SK-N-SH (cell line): ENCODE results near the gene CRABP1. TPM values are rescaled to one million over a fixed set of nuclear protein-coding genes. Genes with fewer than 3 reads are reported as not detected.

Experiments used
- CTCF ChIA-PET: fragments of 300-600, 350-600 bp; formaldehyde crosslinking; extraction: SDS; loops from one replicate; lab custom pipeline; 2021; lab: Yijun Ruan, JAX
- POLR2A ChIA-PET: fragments of 350-600 bp; sonication (Branson Sonifier 250); formaldehyde crosslinking; extraction: SDS; loops from one replicate; lab custom pipeline; 2020; ENCODE audit warnings: antibody characterized with exemption, inconsistent platforms; lab: Yijun Ruan, JAX
- DNase-seq: peaks from one replicate; pipeline ENCODE4 v3.0.0; 2012
- H2AFZ ChIP-seq: fragments of 200-600 bp; sonication (generic); 2 replicates; pipeline ENCODE4 v1.8.1; 2016; ENCODE audit warnings: antibody characterized with exemption, mild to moderate bottlenecking, low read depth
- H3F3A ChIP-seq: fragments of 200-600 bp; sonication (generic); replicated peaks from 2 replicates; pipeline ENCODE3; 2016; ENCODE audit warnings: antibody characterized with exemption, mild to moderate bottlenecking; ENCODE audit not compliant: insufficient read depth
- H3K27ac ChIP-seq, 2 experiments: fragments of 200-500 bp in 1 of 2; fragments of 200-600 bp in 1 of 2; sonication (Bioruptor generic) in 1 of 2; sonication (generic), shearing (Covaris generic) in 1 of 2; 2 replicates each; pipeline versions ENCODE4 v1.5.1 to v1.6.1; 2014 to 2016; ENCODE audit warnings: low read depth in 2 of 2, inconsistent platforms in 1 of 2, low read length in 1 of 2, mild to moderate bottlenecking in 1 of 2, mixed read lengths in 1 of 2
- H3K27me3 ChIP-seq: fragments of 200-600 bp; sonication (generic), shearing (Covaris generic); 2 replicates; pipeline ENCODE4 v1.6.1; 2016; ENCODE audit warnings: mixed run types; ENCODE audit not compliant: insufficient read depth
- H3K36me3 ChIP-seq, 2 experiments: fragments of 200-500 bp in 1 of 2; fragments of 200-600 bp in 1 of 2; sonication (Bioruptor generic) in 1 of 2; sonication (generic) in 1 of 2; replicated peaks in 1 of 2; 2 replicates each; pipeline versions ENCODE3 to v1.5.1; 2014 to 2016; ENCODE audit warnings: low read length in 1 of 2, mild to moderate bottlenecking in 1 of 2; ENCODE audit not compliant: insufficient read depth in 2 of 2, control insufficient read depth in 1 of 2
- H3K4me1 ChIP-seq, 2 experiments: fragments of 200-500 bp in 1 of 2; fragments of 200-600 bp in 1 of 2; sonication (Bioruptor generic) in 1 of 2; sonication (generic), shearing (Covaris generic) in 1 of 2; 2 replicates each; pipeline versions ENCODE4 v1.5.1 to v1.6.1; 2014 to 2016; ENCODE audit warnings: low read depth in 1 of 2, low read length in 1 of 2, mixed run types in 1 of 2; ENCODE audit not compliant: insufficient read depth in 2 of 2, control insufficient read depth in 1 of 2
- H3K4me2 ChIP-seq: fragments of 200-600 bp; sonication (generic), shearing (Covaris generic); 2 replicates; pipeline ENCODE4 v1.6.1; 2017; ENCODE audit warnings: mixed run types
- H3K4me3 ChIP-seq, 2 experiments: fragments of 200-500 bp in 1 of 2; fragments of 200-600 bp in 1 of 2; sonication (Bioruptor generic) in 1 of 2; sonication (generic), shearing (Covaris generic) in 1 of 2; 2 replicates each; pipeline versions ENCODE4 v1.5.1 to v1.8.1; 2014 to 2016; ENCODE audit warnings: low read depth in 2 of 2, inconsistent platforms in 1 of 2, low read length in 1 of 2, mild to moderate bottlenecking in 1 of 2, mixed read lengths in 1 of 2, moderate library complexity in 1 of 2
- H3K79me2 ChIP-seq: fragments of 200-600 bp; sonication (generic); 2 replicates; pipeline ENCODE4 v1.8.1; 2017; ENCODE audit warnings: mild to moderate bottlenecking; ENCODE audit not compliant: insufficient read depth
- H3K9ac ChIP-seq: fragments of 200-600 bp; sonication (generic); 2 replicates; pipeline ENCODE4 v1.6.1; 2017; ENCODE audit warnings: mixed run types
- H3K9me2 ChIP-seq: fragments of 200-600 bp; sonication (generic); 2 replicates; pipeline ENCODE4 v1.6.1; 2017; ENCODE audit warnings: mixed run types
- H3K9me3 ChIP-seq: fragments of 200-600 bp; sonication (generic); 2 replicates; pipeline ENCODE4 v1.6.1; 2017; ENCODE audit warnings: mixed run types, mild to moderate bottlenecking, moderate library complexity
- H4K20me1 ChIP-seq: fragments of 200-600 bp; sonication (generic); 2 replicates; pipeline ENCODE4 v1.6.1; 2017; ENCODE audit warnings: mild to moderate bottlenecking, mixed run types; ENCODE audit not compliant: insufficient read depth
- EP300 ChIP-seq, 2 experiments: IDR thresholded peaks; 2 replicates each; pipeline versions ENCODE4 v1.4.0 to v1.6.1; 2012; ENCODE audit warnings: borderline replicate concordance in 1 of 2, low read depth in 1 of 2, low read length in 1 of 2
- EZH2phosphoT487 ChIP-seq: fragments of 200-600 bp; sonication (generic); IDR thresholded peaks from 2 replicates; pipeline ENCODE4 v1.6.1; 2017; ENCODE audit warnings: low read depth, mixed run types, mild to moderate bottlenecking, antibody characterized with exemption, moderate library complexity, borderline replicate concordance
- FOXM1 ChIP-seq: IDR thresholded peaks from 2 replicates; pipeline ENCODE4 v1.4.0; 2012; ENCODE audit warnings: low read depth, mild to moderate bottlenecking
- GATA2 ChIP-seq: sonication (generic); formaldehyde crosslinking; IDR thresholded peaks from 2 replicates; pipeline ENCODE4 v1.5.0; 2020; ENCODE audit warnings: mild to moderate bottlenecking, missing genetic modification reagents
- IRF3 ChIP-seq: fragments of 150-350 bp; IDR thresholded peaks from 2 replicates; pipeline ENCODE4 v1.6.1; 2016; ENCODE audit warnings: mild to moderate bottlenecking, low read depth, low read length
- MXI1 ChIP-seq: IDR thresholded peaks from 2 replicates; pipeline ENCODE4 v1.6.1; 2012; ENCODE audit warnings: mild to moderate bottlenecking, low read depth, low read length, improper control_type of control experiment
- RFX5 ChIP-seq: IDR thresholded peaks from 2 replicates; pipeline ENCODE4 v1.6.1; 2012; ENCODE audit warnings: mild to moderate bottlenecking, improper control_type of control experiment, low read length
- SMC3 ChIP-seq: IDR thresholded peaks from 2 replicates; pipeline ENCODE4 v1.6.1; 2012; ENCODE audit warnings: low read depth, low read length, improper control_type of control experiment
- TAF1 ChIP-seq: IDR thresholded peaks from 2 replicates; pipeline ENCODE4 v1.6.1; 2012; ENCODE audit warnings: low read depth, mild to moderate bottlenecking, low read length, moderate library complexity, borderline replicate concordance
- TCF12 ChIP-seq: IDR thresholded peaks from 2 replicates; pipeline ENCODE4 v1.4.0; 2012
- USF2 ChIP-seq: fragments of 150-350 bp; IDR thresholded peaks from 2 replicates; pipeline ENCODE4 v1.6.1; 2017; ENCODE audit warnings: antibody characterized with exemption, low read length, low read depth, borderline replicate concordance
- WGBS: methylation state at CpG from one replicate; pipeline ENCODE4 v1.1.6; 2017; ENCODE audit warnings: low lambda C conversion rate; 5-methylcytosine and 5-hydroxymethylcytosine counted together
- polyA plus RNA-seq, 3 experiments: library from polyadenylated mRNA; depleted of rRNA; stranded (reverse); fragments of >200 nt; gene quantifications; 2 replicates each; pipeline ENCODE4 v1.2.3, GENCODE V29; 2012

The CRABP1 gene
- polyA plus RNA-seq, 1 of the 3 experiments (the other 2 are of a cell fraction): 1.0 TPM

GRCh38 chr15:78321786-78322185 lies 18.4 kb upstream of the CRABP1 start:
- Histone ChIP-seq H3K4me3 (no peak overlapping the region), H3K4me1 (peaks cover 3 to 31% of the 10 kb centered on the region in 2 experiments; a peak in 2 of 4 replicates), H3K27ac (peak overlapping the region in 1 of 2 experiments; percentile 67; a peak in 2 of 4 replicates), H3K9ac (no peak overlapping the region), H3K79me2 (no peaks in the 10 kb centered on the region), H2AFZ (peak overlapping the region; percentile 93; the same call in 1 of the 2 replicates), H3F3A (no peaks in the 10 kb centered on the region), H3K36me3 (no peaks in the 10 kb centered on the region), H3K27me3 (no peaks in the 10 kb centered on the region), H3K9me2 (no peaks in the 10 kb centered on the region), H3K9me3 (no peaks in the 10 kb centered on the region), H4K20me1 (no peaks in the 10 kb centered on the region), H3K4me2 (no peak overlapping the region)
- TF ChIP-seq TCF12 (no peak), SMC3 (no peak)
- POLR2A ChIA-PET: interaction anchor here (1.2 kb wide), 1 partner anchor 116 kb away, joined by 4 read pairs; the partner anchor contains the start of gene IREB2
- CTCF ChIA-PET: interaction anchor here (0.9 to 31.8 kb wide), 5 partner anchors 8 to 160 kb away, joined by 3 to 772 read pairs (median 4); no protein-coding TSS in a partner anchor
- WGBS: 75% methylated on average over 2 of the region's 4 CpGs
- DNase-seq: peak; percentile 44

GRCh38 chr15:78322243-78322642 lies 17.9 kb upstream of the CRABP1 start:
- Histone ChIP-seq H3K27ac (peak overlapping the region in 1 of 2 experiments; percentile 67; a peak in 2 of 4 replicates), H2AFZ (peak overlapping the region; percentile 93; the same call in 1 of the 2 replicates)
- 35% methylated on average over 10 of the region's 15 CpGs for WGBS

GRCh38 chr15:78322724-78323521 lies 17.2 kb upstream of the CRABP1 start:
- Histone ChIP-seq H3K4me2 (no peak overlapping the region), H4K20me1 (no peaks in the 10 kb centered on the region), H3K9me3 (no peaks in the 10 kb centered on the region), H3K9me2 (no peaks in the 10 kb centered on the region), H3K4me3 (no peak overlapping the region), H3K27me3 (no peaks in the 10 kb centered on the region), H3K27ac (peak overlapping the region in 1 of 2 experiments; percentile 67; a peak in 2 of 4 replicates), H3K79me2 (no peaks in the 10 kb centered on the region), H3K36me3 (no peaks in the 10 kb centered on the region), H2AFZ (peak overlapping the region; percentile 93; the same call in 1 of the 2 replicates), H3K9ac (0 out of 2 replicates have a peak overlapping the region, but pooled peaks have one; percentile 36), H3F3A (no peaks in the 10 kb centered on the region), H3K4me1 (peaks cover 3 to 26% of the 10 kb centered on the region in 2 experiments; a peak in 2 of 4 replicates)
- no peak for TF ChIP-seq IRF3
- TF ChIP-seq FOXM1: no peak
- no peak for TF ChIP-seq EP300 (IDR thresholded peaks at IDR 0.05; ENCODE audit: borderline replicate concordance in 1 of 2, low read depth in 1 of 2, low read length in 1 of 2)
- no peak for TF ChIP-seq USF2
- no peak for TF ChIP-seq MXI1
- no peak for TF ChIP-seq GATA2
- TF ChIP-seq EZH2phosphoT487: no peak
- TF ChIP-seq RFX5: no peak
- TF ChIP-seq TAF1: no peak
- DNase-seq: no peak
- 95% methylated on average over 11 of the region's 19 CpGs for WGBS
- ChIA-PET POLR2A (interaction anchor here (1.2 kb wide), 1 partner anchor 115 kb away, joined by 4 read pairs; the partner anchor contains the start of gene IREB2), CTCF (interaction anchor here (0.6 to 31.8 kb wide), 4 partner anchors 13 to 159 kb away, joined by 3 to 772 read pairs (median 22); no protein-coding TSS in a partner anchor)

More at GRCh38 chr15:78322243-78322642, 17.9 kb upstream of the CRABP1 start:
- Histone ChIP-seq H4K20me1 (no peaks in the 10 kb centered on the region), H3K9me3 (no peaks in the 10 kb centered on the region), H3K36me3 (no peaks in the 10 kb centered on the region), H3F3A (no peaks in the 10 kb centered on the region), H3K4me3 (no peak overlapping the region), H3K4me2 (no peak overlapping the region), H3K27me3 (no peaks in the 10 kb centered on the region), H3K79me2 (no peaks in the 10 kb centered on the region), H3K4me1 (peaks cover 3 to 27% of the 10 kb centered on the region in 2 experiments; a peak in 2 of 4 replicates), H3K9me2 (no peaks in the 10 kb centered on the region), H3K9ac (0 out of 2 replicates have a peak overlapping the region, but pooled peaks have one; percentile 36)
- ChIA-PET POLR2A (interaction anchor here (1.2 kb wide), 1 partner anchor 115 kb away, joined by 4 read pairs; the partner anchor contains the start of gene IREB2), CTCF (interaction anchor here (0.6 to 31.8 kb wide), 5 partner anchors 8 to 159 kb away, joined by 3 to 772 read pairs (median 4); no protein-coding TSS in a partner anchor)
- TF ChIP-seq EP300 (IDR thresholded peaks at IDR 0.05; ENCODE audit: borderline replicate concordance in 1 of 2, low read depth in 1 of 2, low read length in 1 of 2): peak in 1 of 2 experiments; percentile 40; a peak in 1 of 4 replicates
- TF ChIP-seq MXI1: no peak
- DNase-seq: peak; percentile 81
